Germinal center (tissue), 1 donor: ENCODE measurements around the gene TRAPPC4.
A peak's percentile ranks its signal among the peaks of the same experiment; 100 is the strongest.
"Not testable (repeated sequence)": the region's sequence is repeated elsewhere in the genome, so short reads cannot be mapped to it uniquely, and the experiment has no call there.

Source experiments
- DNase-seq: peaks from one replicate; pipeline ENCODE4 v3.0.0; 2012; ENCODE audit warnings: mixed read lengths, low spot score

TRAPPC4 gene

GRCh38 chr11:119014209-119014924, 4.2 kb upstream of the TRAPPC4 start:
- no peak for DNase-seq

- no peak for DNase-seq
Observed at GRCh38 chr11:119015054-119015611, 3.4 kb upstream of the TRAPPC4 start.

- no peak for DNase-seq
Observed at GRCh38 chr11:119016216-119017009, 2.2 kb upstream of the TRAPPC4 start.

GRCh38 chr11:119017377-119017776, 1.2 kb upstream of the TRAPPC4 start:
- not testable (repeated sequence) for DNase-seq

GRCh38 chr11:119019996-119020395, 1.4 kb downstream of the TRAPPC4 start:
- no peak for DNase-seq

- DNase-seq: no peak
Observed at GRCh38 chr11:119021631-119022030, 3.1 kb downstream of the TRAPPC4 start.

- DNase-seq: no peak
Observed at GRCh38 chr11:119023741-119024140, 5.2 kb downstream of the TRAPPC4 start.

- no peak for DNase-seq
Observed at GRCh38 chr11:119024430-119025098, 6.0 kb downstream of the TRAPPC4 start.

GRCh38 chr11:119025099-119025473, 6.5 kb downstream of the TRAPPC4 start:
- no peak for DNase-seq

GRCh38 chr11:119025541-119025940, 7.0 kb downstream of the TRAPPC4 start:
- no peak for DNase-seq

GRCh38 chr11:119025978-119026766, 7.6 kb downstream of the TRAPPC4 start:
- DNase-seq: no peak

- no peak for DNase-seq
Observed at GRCh38 chr11:119026970-119027369, 8.4 kb downstream of the TRAPPC4 start.

GRCh38 chr11:119027561-119028345, 9.2 kb downstream of the TRAPPC4 start:
- no peak for DNase-seq

- DNase-seq: no peak
Observed at GRCh38 chr11:119028346-119029068, 9.9 kb downstream of the TRAPPC4 start.

GRCh38 chr11:119029069-119029339, 10.4 kb downstream of the TRAPPC4 start:
- DNase-seq: no peak

GRCh38 chr11:119029340-119030028, 10.9 kb downstream of the TRAPPC4 start:
- no peak for DNase-seq

- no peak for DNase-seq
Observed at GRCh38 chr11:119030029-119030328, 11.4 kb downstream of the TRAPPC4 start.

- DNase-seq: peak; percentile 97
Observed at GRCh38 chr11:119030329-119031047, 11.9 kb downstream of the TRAPPC4 start, which contains the start of gene SLC37A4. Gene SLC37A4, minus strand, starts transcription at chr11:119030877.

GRCh38 chr11:119031912-119032280, 13.3 kb downstream of the TRAPPC4 start:
- DNase-seq: no peak
